ENCODE data around the gene NOVA1. TPM values are rescaled to one million over a fixed set of nuclear protein-coding genes. Genes with fewer than 3 reads are reported as not detected.

NOVA1 gene
- total and polyA plus RNA-seq, 9 donors: 3.9 to 11.7 (median 7.4) TPM

DNA sequence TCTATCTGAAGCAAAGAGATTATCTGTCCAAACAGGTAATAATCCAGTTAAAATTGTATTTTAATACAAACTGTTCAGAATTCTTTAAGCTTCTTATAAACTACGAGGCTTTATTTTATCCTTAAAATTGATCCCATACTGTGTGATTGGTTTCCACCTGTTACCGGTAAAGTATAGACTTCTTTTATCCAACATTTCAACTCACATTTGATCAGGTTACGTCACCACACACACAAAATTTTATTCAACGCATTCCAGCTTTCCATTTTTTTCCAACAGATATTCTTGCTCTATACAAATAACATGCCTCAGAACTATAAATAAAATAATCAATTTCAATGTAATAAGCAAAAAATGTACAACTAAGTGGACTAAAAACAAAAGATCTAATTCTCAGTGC, 4.5 kb downstream of the NOVA1 start:
- no peaks in the 10 kb centered on the region for H3K36me3 ChIP-seq
- WGBS, 3 donors: 95 to 97% (median 96%) methylated on average over 4 of the region's 4 CpGs
- H3K27ac ChIP-seq: no peak overlapping the region
- no peaks in the 10 kb centered on the region for H3K4me1 ChIP-seq (ENCODE audit: insufficient read depth)
- no peak overlapping the region for H3K4me3 ChIP-seq
- intact Hi-C loops (cut with DNase I): no loop called here
- TF ChIP-seq EP300 (IDR thresholded peaks at IDR 0.05) (no peak), POLR2A (IDR thresholded peaks at IDR 0.05) (no peak)
- TF ChIP-seq, protein P1, sequence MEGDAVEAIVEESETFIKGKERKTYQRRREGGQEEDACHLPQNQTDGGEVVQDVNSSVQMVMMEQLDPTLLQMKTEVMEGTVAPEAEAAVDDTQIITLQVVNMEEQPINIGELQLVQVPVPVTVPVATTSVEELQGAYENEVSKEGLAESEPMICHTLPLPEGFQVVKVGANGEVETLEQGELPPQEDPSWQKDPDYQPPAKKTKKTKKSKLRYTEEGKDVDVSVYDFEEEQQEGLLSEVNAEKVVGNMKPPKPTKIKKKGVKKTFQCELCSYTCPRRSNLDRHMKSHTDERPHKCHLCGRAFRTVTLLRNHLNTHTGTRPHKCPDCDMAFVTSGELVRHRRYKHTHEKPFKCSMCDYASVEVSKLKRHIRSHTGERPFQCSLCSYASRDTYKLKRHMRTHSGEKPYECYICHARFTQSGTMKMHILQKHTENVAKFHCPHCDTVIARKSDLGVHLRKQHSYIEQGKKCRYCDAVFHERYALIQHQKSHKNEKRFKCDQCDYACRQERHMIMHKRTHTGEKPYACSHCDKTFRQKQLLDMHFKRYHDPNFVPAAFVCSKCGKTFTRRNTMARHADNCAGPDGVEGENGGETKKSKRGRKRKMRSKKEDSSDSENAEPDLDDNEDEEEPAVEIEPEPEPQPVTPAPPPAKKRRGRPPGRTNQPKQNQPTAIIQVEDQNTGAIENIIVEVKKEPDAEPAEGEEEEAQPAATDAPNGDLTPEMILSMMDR (IDR thresholded peaks at IDR 0.05): no peak
- DNase-seq: no peak
- H3K27me3 ChIP-seq: no peaks in the 10 kb centered on the region
- no peaks in the 10 kb centered on the region for H3K9me3 ChIP-seq

DNA sequence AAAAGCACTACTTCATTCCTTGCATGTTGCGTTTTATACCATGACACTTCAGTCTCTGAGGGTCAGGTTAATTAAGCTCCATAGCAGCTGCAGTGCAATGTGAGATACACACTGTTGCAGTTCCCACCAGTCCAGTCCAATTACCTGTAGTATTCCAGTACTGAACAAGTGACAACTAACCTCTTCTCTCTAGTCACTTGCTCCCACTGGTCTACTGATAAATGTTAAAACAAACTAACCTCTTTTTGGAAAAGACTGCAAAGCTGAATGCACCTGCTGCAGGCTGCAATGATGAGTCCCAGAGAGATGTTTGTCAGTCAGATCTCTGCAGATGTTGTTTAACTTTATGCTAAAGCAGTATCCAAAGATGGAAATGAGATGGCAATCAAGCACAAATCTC, 7.9 kb downstream of the NOVA1 start:
- Histone ChIP-seq H3K36me3 (no peaks in the 10 kb centered on the region), H3K27ac (no peak overlapping the region), H3K4me1 (ENCODE audit: insufficient read depth) (no peaks in the 10 kb centered on the region), H3K4me3 (no peak overlapping the region), H3K27me3 (no peaks in the 10 kb centered on the region), H3K9me3 (no peaks in the 10 kb centered on the region)
- no peak for TF ChIP-seq POLR2A (IDR thresholded peaks at IDR 0.05)
- no peak for TF ChIP-seq EP300 (IDR thresholded peaks at IDR 0.05)
- intact Hi-C loops (cut with DNase I): no loop called here
- DNase-seq: no peak
- 93 to 95% (median 93%) methylated on average over 1 of the region's 1 CpG for WGBS, 3 donors

DNA sequence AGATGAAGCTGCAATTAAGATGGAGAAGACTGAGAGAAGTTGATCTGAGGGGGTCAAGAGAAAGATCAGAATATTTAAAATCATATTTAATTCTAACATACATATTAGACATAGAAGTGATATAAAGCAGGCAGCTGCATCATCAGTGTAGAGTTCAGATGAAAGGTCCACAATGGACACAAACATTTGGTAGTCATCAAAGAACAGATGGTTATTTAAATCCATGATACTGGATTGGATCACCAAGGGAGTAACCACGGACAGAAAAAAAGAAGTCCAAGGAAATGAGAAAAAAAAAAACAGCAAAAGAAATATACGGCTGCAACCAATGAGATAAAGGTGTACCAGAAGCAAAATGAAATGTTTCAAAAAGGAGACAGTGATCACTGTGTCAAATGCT, 20.1 kb downstream of the NOVA1 start:
- no peaks in the 10 kb centered on the region for H3K36me3 ChIP-seq
- DNase-seq: no peak
- no peaks in the 10 kb centered on the region for H3K27me3 ChIP-seq
- H3K9me3 ChIP-seq: no peaks in the 10 kb centered on the region
- intact Hi-C loops (cut with DNase I): no loop called here
- WGBS, 3 donors: 54 to 65% (median 63%) methylated on average over 2 of the region's 2 CpGs
- H3K4me1 ChIP-seq (ENCODE audit: insufficient read depth): no peaks in the 10 kb centered on the region
- H3K27ac ChIP-seq: no peak overlapping the region
- TF ChIP-seq, protein P1 (IDR thresholded peaks at IDR 0.05): no peak
- TF ChIP-seq EP300 (IDR thresholded peaks at IDR 0.05) (no peak), POLR2A (IDR thresholded peaks at IDR 0.05) (no peak)
- no peak overlapping the region for H3K4me3 ChIP-seq

DNA sequence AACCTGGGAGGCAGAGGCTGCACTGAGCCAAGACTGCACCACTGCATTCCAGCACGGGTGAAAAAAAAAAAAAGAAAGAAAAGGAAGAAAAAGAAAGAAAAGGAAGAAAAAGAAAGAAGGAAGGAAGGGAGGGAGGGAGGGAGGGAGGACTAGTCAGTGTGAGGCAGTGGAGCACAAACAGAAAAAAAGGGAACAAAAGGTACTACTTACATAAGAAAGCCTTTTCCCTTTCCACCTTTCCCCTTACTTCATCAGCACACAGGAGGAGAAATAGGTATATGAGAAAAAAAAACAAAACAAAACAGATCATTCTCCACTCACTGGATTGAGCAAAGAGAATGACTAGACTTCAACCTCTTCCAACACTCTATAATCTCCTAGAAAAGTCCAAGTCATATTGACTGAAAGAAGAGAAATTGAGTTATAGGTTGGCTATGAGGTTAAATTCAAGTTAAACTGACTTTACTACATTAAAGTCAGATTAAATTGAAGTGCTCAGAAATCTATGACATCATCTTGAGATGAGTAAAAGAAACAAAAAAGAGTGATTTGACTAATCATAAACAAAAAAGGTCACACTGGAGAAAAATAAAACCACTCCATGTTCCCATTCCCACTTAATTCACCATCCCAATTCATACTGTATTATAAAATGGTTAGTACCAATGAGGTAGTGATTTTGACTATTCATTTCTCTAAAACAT, 43.6 kb downstream of the NOVA1 start:
- 65 to 79% (median 75%) methylated on average over 1 of the region's 1 CpG for WGBS, 3 donors
- DNase-seq: no peak
- Histone ChIP-seq H3K9me3 (no peaks in the 10 kb centered on the region), H3K4me1 (ENCODE audit: insufficient read depth) (no peaks in the 10 kb centered on the region), H3K36me3 (no peaks in the 10 kb centered on the region), H3K4me3 (no peak overlapping the region), H3K27me3 (no peaks in the 10 kb centered on the region), H3K27ac (no peak overlapping the region)
- intact Hi-C loops (cut with DNase I): no loop called here
- TF ChIP-seq, protein P1 (IDR thresholded peaks at IDR 0.05): no peak
- TF ChIP-seq POLR2A (IDR thresholded peaks at IDR 0.05): no peak
- no peak for TF ChIP-seq EP300 (IDR thresholded peaks at IDR 0.05)

DNA sequence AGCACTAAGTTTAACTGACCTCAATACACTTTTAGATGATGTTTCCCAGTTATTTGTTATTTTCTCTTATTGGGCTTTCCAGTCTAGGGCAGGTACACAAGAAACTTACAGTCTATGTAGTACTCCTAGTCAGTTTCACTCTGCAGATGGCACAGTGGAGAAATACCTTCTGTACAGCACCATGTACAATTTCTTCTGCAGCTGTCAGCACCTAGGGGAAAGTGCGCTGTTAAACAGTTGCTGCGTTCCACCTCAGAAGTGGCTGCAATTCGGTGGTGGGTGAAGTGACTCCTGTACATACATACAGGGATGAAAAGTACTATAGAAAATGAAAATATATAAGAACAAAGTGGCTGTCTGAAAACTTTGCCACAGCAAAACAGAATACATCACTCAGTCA, 48.3 kb downstream of the NOVA1 start:
- H3K36me3 ChIP-seq: no peaks in the 10 kb centered on the region
- H3K27ac ChIP-seq: no peak overlapping the region
- 91 to 95% (median 94%) methylated on average over 3 of the region's 3 CpGs for WGBS, 3 donors
- TF ChIP-seq POLR2A (IDR thresholded peaks at IDR 0.05): no peak
- TF ChIP-seq, protein P1 (IDR thresholded peaks at IDR 0.05): no peak
- no peak for TF ChIP-seq EP300 (IDR thresholded peaks at IDR 0.05)
- no peak overlapping the region for H3K4me3 ChIP-seq
- H3K9me3 ChIP-seq: no peaks in the 10 kb centered on the region
- no peaks in the 10 kb centered on the region for H3K27me3 ChIP-seq
- no peak for DNase-seq
- intact Hi-C loops (cut with DNase I): no loop called here
- no peaks in the 10 kb centered on the region for H3K4me1 ChIP-seq (ENCODE audit: insufficient read depth)

All from ovary (tissue), 9 donors.